Gastroesophageal sphincter (tissue), 3 donors: ENCODE measurements around the gene TXNRD1.

ENCODE experiments used
- POLR2A ChIP-seq, 2 donors: fragments of 450-650 bp; IDR thresholded peaks; one replicate each; pipeline ENCODE4 v1.6.1; 2017; ENCODE audit warnings: antibody characterized with exemption in 2 of 2, mild to moderate bottlenecking in 2 of 2, moderate library complexity in 1 of 2
- TF ChIP-seq, protein P1 (sequence below), 4 experiments: fragments of 200-600 bp in 2 of 4; fragments of 450-650 bp in 2 of 4; sonication (generic) in 1 of 4; IDR thresholded peaks; one replicate each; pipeline ENCODE4 v1.5.1; 2017 to 2019; ENCODE audit warnings: antibody characterized with exemption in 4 of 4, mild to moderate bottlenecking in 2 of 4, moderate library complexity in 2 of 4

DNA sequence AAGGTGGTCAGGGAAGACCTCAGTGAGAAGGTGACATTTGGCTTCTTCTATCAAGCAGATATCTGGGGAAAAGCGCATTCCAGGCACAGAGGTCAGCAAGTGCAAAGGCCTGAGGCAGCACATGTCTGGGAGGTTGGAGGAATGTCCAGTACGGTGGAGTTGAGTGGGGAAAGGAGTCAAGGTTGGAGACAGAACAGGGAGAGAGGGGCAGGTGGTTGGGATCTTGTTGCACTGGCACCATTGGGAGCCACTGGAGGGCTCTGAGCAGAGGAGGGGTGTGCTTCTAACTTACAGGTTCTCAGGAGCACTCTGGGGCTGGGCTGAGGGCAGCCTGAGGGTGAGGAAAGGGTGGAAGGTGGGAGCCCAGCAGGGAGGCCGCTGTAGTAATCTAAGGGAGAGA, 140.1 kb downstream of the TXNRD1 start:
- no peak for TF ChIP-seq POLR2A (IDR thresholded peaks at IDR 0.05)
- TF ChIP-seq, protein P1, sequence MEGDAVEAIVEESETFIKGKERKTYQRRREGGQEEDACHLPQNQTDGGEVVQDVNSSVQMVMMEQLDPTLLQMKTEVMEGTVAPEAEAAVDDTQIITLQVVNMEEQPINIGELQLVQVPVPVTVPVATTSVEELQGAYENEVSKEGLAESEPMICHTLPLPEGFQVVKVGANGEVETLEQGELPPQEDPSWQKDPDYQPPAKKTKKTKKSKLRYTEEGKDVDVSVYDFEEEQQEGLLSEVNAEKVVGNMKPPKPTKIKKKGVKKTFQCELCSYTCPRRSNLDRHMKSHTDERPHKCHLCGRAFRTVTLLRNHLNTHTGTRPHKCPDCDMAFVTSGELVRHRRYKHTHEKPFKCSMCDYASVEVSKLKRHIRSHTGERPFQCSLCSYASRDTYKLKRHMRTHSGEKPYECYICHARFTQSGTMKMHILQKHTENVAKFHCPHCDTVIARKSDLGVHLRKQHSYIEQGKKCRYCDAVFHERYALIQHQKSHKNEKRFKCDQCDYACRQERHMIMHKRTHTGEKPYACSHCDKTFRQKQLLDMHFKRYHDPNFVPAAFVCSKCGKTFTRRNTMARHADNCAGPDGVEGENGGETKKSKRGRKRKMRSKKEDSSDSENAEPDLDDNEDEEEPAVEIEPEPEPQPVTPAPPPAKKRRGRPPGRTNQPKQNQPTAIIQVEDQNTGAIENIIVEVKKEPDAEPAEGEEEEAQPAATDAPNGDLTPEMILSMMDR (IDR thresholded peaks at IDR 0.05): no peak
